ENCODE measurements around the gene OR4C45. TPM values are rescaled to one million over a fixed set of nuclear protein-coding genes. Genes with fewer than 3 reads are reported as not detected.

OR4C45 gene
- total and polyA plus RNA-seq, 2 of the 4 experiments (the other 2 are of a cell fraction), result not detected

GRCh38 chr11:50044647-50045046 lies 12.0 kb downstream of the OR4C45 start:
- H3K4me1 ChIP-seq (ENCODE audit: control insufficient read depth, insufficient read depth, low read length), result no peaks in the 10 kb centered on the region
- no peaks in the 10 kb centered on the region for H3K9me3 ChIP-seq (ENCODE audit: control insufficient read depth, insufficient read depth, low read length)
- CTCF ChIA-PET, result no interaction called here
- no peak overlapping the region for H3K18ac ChIP-seq (ENCODE audit: low read depth, low read length)
- no peaks in the 10 kb centered on the region for H3K36me3 ChIP-seq (ENCODE audit: control insufficient read depth, insufficient read depth, low read length)
- no peak overlapping the region for H2AFZ ChIP-seq (replicated peaks; ENCODE audit: low read length, poor library complexity)
- no peak for ATAC-seq (ENCODE audit: low read depth)
- no peak overlapping the region for H3K56ac ChIP-seq (ENCODE audit: extremely low read depth, insufficient read depth, low read length)
- H3K79me1 ChIP-seq (ENCODE audit: low read depth in 1 of 2, low read length in 2 of 2), result no peaks in the 10 kb centered on the region
- H2BK120ac ChIP-seq (ENCODE audit: low read depth, low read length), result no peak overlapping the region
- H2BK20ac ChIP-seq (ENCODE audit: low read depth, low read length), result no peak overlapping the region
- no peaks in the 10 kb centered on the region for H3K9me1 ChIP-seq (ENCODE audit: insufficient read depth, low read length)
- H3K4ac ChIP-seq (ENCODE audit: low read depth, low read length), result no peak overlapping the region
- H3K14ac ChIP-seq (replicated peaks; ENCODE audit: low read depth, low read length), result no peak overlapping the region
- H3K9ac ChIP-seq (ENCODE audit: low read depth, low read length), result no peak overlapping the region
- in situ Hi-C loops (cut with MboI; ENCODE audit: low sequenced_read_pairs), result no loop called here
- no peak overlapping the region for H3K23ac ChIP-seq (ENCODE audit: low read depth, low read length)
- H3K27me3 ChIP-seq (ENCODE audit: control insufficient read depth, insufficient read depth, low read length), result no peaks in the 10 kb centered on the region
- H2BK5ac ChIP-seq (ENCODE audit: low read depth, low read length, poor library complexity, severe bottlenecking), result no peak overlapping the region
- H2AK5ac ChIP-seq (ENCODE audit: low read depth, low read length), result no peak overlapping the region
- intact Hi-C loops (cut with micrococcal nuclease), result no loop called here
- BruUV-seq (replicated peaks), result no TSS peak
- POLR2A ChIA-PET (ENCODE audit: unreplicated experiment), result no interaction called here
- DNase-seq, result no peak
- no peak overlapping the region for H2BK15ac ChIP-seq (ENCODE audit: low read depth, low read length)
- H2AK9ac ChIP-seq (replicated peaks; ENCODE audit: low read depth, low read length, poor library complexity), result no peak overlapping the region
- H3K4me3 ChIP-seq (ENCODE audit: insufficient read depth, low read depth, low read length), result no peak overlapping the region
- TF ChIP-seq FOS (IDR thresholded peaks at IDR 0.05; ENCODE audit: low read depth, low read length), result no peak
- TF ChIP-seq RAD21 (IDR thresholded peaks at IDR 0.05; ENCODE audit: low read length), result no peak
- TF ChIP-seq RFX5 (IDR thresholded peaks at IDR 0.05; ENCODE audit: low read depth, low read length), result no peak
- no peak for TF ChIP-seq RCOR1 (IDR thresholded peaks at IDR 0.05; ENCODE audit: insufficient replicate concordance, low read length)
- no peak for TF ChIP-seq MXI1 (IDR thresholded peaks at IDR 0.05; ENCODE audit: borderline replicate concordance, low read depth, low read length)
- TF ChIP-seq USF2 (IDR thresholded peaks at IDR 0.05; ENCODE audit: low read depth, low read length), result no peak
- TF ChIP-seq MAFK (IDR thresholded peaks at IDR 0.05; ENCODE audit: low read depth, low read length), result no peak
- TF ChIP-seq CHD1 (IDR thresholded peaks at IDR 0.05; ENCODE audit: low read depth, low read length), result no peak
- TF ChIP-seq ELK1 (IDR thresholded peaks at IDR 0.05; ENCODE audit: borderline replicate concordance, low read depth, low read length), result no peak
- TF ChIP-seq, protein P1, sequence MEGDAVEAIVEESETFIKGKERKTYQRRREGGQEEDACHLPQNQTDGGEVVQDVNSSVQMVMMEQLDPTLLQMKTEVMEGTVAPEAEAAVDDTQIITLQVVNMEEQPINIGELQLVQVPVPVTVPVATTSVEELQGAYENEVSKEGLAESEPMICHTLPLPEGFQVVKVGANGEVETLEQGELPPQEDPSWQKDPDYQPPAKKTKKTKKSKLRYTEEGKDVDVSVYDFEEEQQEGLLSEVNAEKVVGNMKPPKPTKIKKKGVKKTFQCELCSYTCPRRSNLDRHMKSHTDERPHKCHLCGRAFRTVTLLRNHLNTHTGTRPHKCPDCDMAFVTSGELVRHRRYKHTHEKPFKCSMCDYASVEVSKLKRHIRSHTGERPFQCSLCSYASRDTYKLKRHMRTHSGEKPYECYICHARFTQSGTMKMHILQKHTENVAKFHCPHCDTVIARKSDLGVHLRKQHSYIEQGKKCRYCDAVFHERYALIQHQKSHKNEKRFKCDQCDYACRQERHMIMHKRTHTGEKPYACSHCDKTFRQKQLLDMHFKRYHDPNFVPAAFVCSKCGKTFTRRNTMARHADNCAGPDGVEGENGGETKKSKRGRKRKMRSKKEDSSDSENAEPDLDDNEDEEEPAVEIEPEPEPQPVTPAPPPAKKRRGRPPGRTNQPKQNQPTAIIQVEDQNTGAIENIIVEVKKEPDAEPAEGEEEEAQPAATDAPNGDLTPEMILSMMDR (conservative IDR thresholded peaks at IDR 0.05; ENCODE audit: low read depth, low read length), result no peak
- TF ChIP-seq BHLHE40 (IDR thresholded peaks at IDR 0.05; ENCODE audit: low read depth, low read length), result no peak
- TF ChIP-seq POLR2A (IDR thresholded peaks at IDR 0.05; ENCODE audit: low read depth, low read length), result no peak
- TF ChIP-seq MAZ (IDR thresholded peaks at IDR 0.05; ENCODE audit: borderline replicate concordance, low read depth, low read length), result no peak
- TF ChIP-seq SMC3 (IDR thresholded peaks at IDR 0.05; ENCODE audit: low read depth, low read length), result no peak
- TF ChIP-seq NFE2L2 (IDR thresholded peaks at IDR 0.05; ENCODE audit: low read depth, low read length), result no peak
- H3K4me2 ChIP-seq (ENCODE audit: low read depth, low read length), result no peak overlapping the region
- H4K20me1 ChIP-seq (ENCODE audit: insufficient read depth, low read length), result no peaks in the 10 kb centered on the region
- dilution Hi-C loops (cut with HindIII; ENCODE audit: low sequenced_read_pairs, unreplicated experiment), result no loop called here
- no peak overlapping the region for H4K91ac ChIP-seq (ENCODE audit: insufficient read depth, low read depth, low read length)
- no peak overlapping the region for H4K5ac ChIP-seq (ENCODE audit: low read depth, low read length)
- H3K27ac ChIP-seq (ENCODE audit: insufficient read depth, low read length), result no peak overlapping the region
- WGBS, 2 experiments (ENCODE audit: extremely low coverage in 2 of 2, insufficient read length in 1 of 2), result no CpG with 5 or more reads among the region's 2 CpGs
- no peak overlapping the region for H4K8ac ChIP-seq (ENCODE audit: low read depth in 2 of 2, low read length in 2 of 2)
